Activated T-cell treated with anti-CD3 and anti-CD28 coated beads for 4 hours (primary cell): Measurements from ENCODE around the gene DST.

ENCODE experiments used
- DNase-seq: peaks from one replicate; pipeline ENCODE4 v3.0.0-alpha.2; 2020

DST gene

GRCh38 chr6:56620229-56620868 is 22.3 kb downstream of the DST start:
- no peak for DNase-seq

GRCh38 chr6:56618050-56618449 is 24.6 kb downstream of the DST start:
- no peak for DNase-seq

- no peak for DNase-seq
These were observed 25.7 kb downstream of the DST start for GRCh38 chr6:56616967-56617366.

GRCh38 chr6:56613247-56613851 is 29.3 kb downstream of the DST start:
- DNase-seq, result no peak

GRCh38 chr6:56608332-56608731 is 34.4 kb downstream of the DST start:
- no peak for DNase-seq

GRCh38 chr6:56607111-56607752 is 35.5 kb downstream of the DST start:
- no peak for DNase-seq

- no peak for DNase-seq
These were observed 37.3 kb downstream of the DST start for GRCh38 chr6:56605435-56605834.

- DNase-seq, result no peak
These were observed 38.5 kb downstream of the DST start for GRCh38 chr6:56604186-56604585.

GRCh38 chr6:56601390-56601789 is 41.3 kb downstream of the DST start:
- DNase-seq, result no peak

GRCh38 chr6:56595490-56596122 is 47.1 kb downstream of the DST start:
- DNase-seq, result peak; percentile 12

- DNase-seq, result no peak
These were observed 48.0 kb downstream of the DST start for GRCh38 chr6:56594699-56595098.

- DNase-seq, result no peak
These were observed 48.8 kb downstream of the DST start for GRCh38 chr6:56593801-56594318.

GRCh38 chr6:56582236-56582635 is 60.5 kb downstream of the DST start:
- DNase-seq, result no peak

GRCh38 chr6:56581296-56581925 is 61.3 kb downstream of the DST start:
- DNase-seq, result no peak

GRCh38 chr6:56580271-56580670 is 62.4 kb downstream of the DST start:
- DNase-seq, result no peak

GRCh38 chr6:56579155-56579851 is 63.4 kb downstream of the DST start:
- DNase-seq, result no peak

- no peak for DNase-seq
These were observed 67.0 kb downstream of the DST start for GRCh38 chr6:56575736-56576135.

GRCh38 chr6:56574292-56574691 is 68.4 kb downstream of the DST start:
- no peak for DNase-seq

GRCh38 chr6:56573624-56574023 is 69.1 kb downstream of the DST start:
- DNase-seq, result no peak

- DNase-seq, result no peak
These were observed 69.8 kb downstream of the DST start for GRCh38 chr6:56572788-56573471.

GRCh38 chr6:56571605-56572004 is 71.1 kb downstream of the DST start:
- DNase-seq, result no peak
